HepG2 (cell line): ENCODE measurements around the gene HSPE1. TPM values are rescaled to one million over a fixed set of nuclear protein-coding genes. Genes with fewer than 3 reads are reported as not detected.

Experiments
- AHDC1 ChIP-seq: sonication (generic); formaldehyde crosslinking; IDR thresholded peaks from 2 replicates; pipeline ENCODE4 v1.5.1; 2020; ENCODE audit warnings: mild to moderate bottlenecking, missing genetic modification reagents, borderline replicate concordance
- CC2D1A ChIP-seq: sonication (generic); formaldehyde crosslinking; IDR thresholded peaks from 2 replicates; pipeline ENCODE4 v1.8.1; 2023; ENCODE audit warnings: mild to moderate bottlenecking, missing genetic modification reagents
- ESRRA ChIP-seq: sonication (generic); formaldehyde crosslinking; IDR thresholded peaks from 2 replicates; pipeline ENCODE4 v1.5.1; 2020; ENCODE audit warnings: mild to moderate bottlenecking, low read depth, missing genetic modification reagents
- HIC2 ChIP-seq: sonication (generic); formaldehyde crosslinking; IDR thresholded peaks from 2 replicates; pipeline ENCODE4 v1.9.0; 2022; ENCODE audit warnings: low read depth, missing genetic modification reagents
- KDM5A ChIP-seq: fragments of 200-600 bp; sonication (generic); IDR thresholded peaks from 2 replicates; pipeline ENCODE4 v1.7.0; 2018; ENCODE audit warnings: antibody characterized with exemption, mild to moderate bottlenecking, low read length, borderline replicate concordance
- MAX ChIP-seq: IDR thresholded peaks from 2 replicates; pipeline ENCODE4 v1.6.1; 2012; ENCODE audit warnings: inconsistent platforms
- MXI1 ChIP-seq: IDR thresholded peaks from 3 replicates; pipeline ENCODE4 v1.6.1; 2012; ENCODE audit warnings: low read depth, low read length, inconsistent platforms, borderline replicate concordance
- NBN ChIP-seq: fragments of 450-650 bp; conservative IDR thresholded peaks from 2 replicates; pipeline ENCODE4 v1.6.1; 2017
- NFIC ChIP-seq: IDR thresholded peaks from 2 replicates; pipeline ENCODE4 v1.6.1; 2012; ENCODE audit warnings: mild to moderate bottlenecking, low read length, inconsistent platforms
- NR2F1 ChIP-seq, 2 experiments: fragments of 450-650 bp in 1 of 2; formaldehyde crosslinking in 1 of 2; IDR thresholded peaks; 2 replicates each; pipeline versions ENCODE4 v1.5.0 to v1.6.1; 2016 to 2020; ENCODE audit warnings: mild to moderate bottlenecking in 1 of 2, missing compliant biosample characterization in 1 of 2, missing genetic modification reagents in 1 of 2, moderate library complexity in 1 of 2
- NR2F6 ChIP-seq, 2 experiments: IDR thresholded peaks; 2 replicates each; pipeline ENCODE4 v1.6.1; 2016; ENCODE audit warnings: antibody characterized with exemption in 1 of 2, mild to moderate bottlenecking in 1 of 2
- PITX1 ChIP-seq: sonication (generic); formaldehyde crosslinking; IDR thresholded peaks from 2 replicates; pipeline ENCODE4 v1.5.1; 2020; ENCODE audit warnings: mild to moderate bottlenecking, missing genetic modification reagents
- RAD51 ChIP-seq: fragments of 450-650 bp; IDR thresholded peaks from 2 replicates; pipeline ENCODE4 v1.6.1; 2016; ENCODE audit warnings: borderline replicate concordance
- RXRA ChIP-seq: sonication (generic); formaldehyde crosslinking; IDR thresholded peaks from 2 replicates; pipeline ENCODE4 v1.5.1; 2020; ENCODE audit warnings: missing genetic modification reagents
- ZBTB33 ChIP-seq: sonication (generic); formaldehyde crosslinking; IDR thresholded peaks from 2 replicates; pipeline ENCODE4 v1.4.0; 2020; ENCODE audit warnings: missing genetic modification reagents
- ZMYM2 ChIP-seq: sonication (generic); formaldehyde crosslinking; IDR thresholded peaks from 2 replicates; pipeline ENCODE4 v1.8.0; 2022; ENCODE audit warnings: mild to moderate bottlenecking, missing genetic modification reagents
- ZNF101 ChIP-seq: sonication (generic); formaldehyde crosslinking; IDR thresholded peaks from 2 replicates; pipeline ENCODE4 v1.4.0; 2020; ENCODE audit warnings: mild to moderate bottlenecking, low read depth, missing genetic modification reagents, borderline replicate concordance
- ZNF317 ChIP-seq: sonication (generic); formaldehyde crosslinking; IDR thresholded peaks from 2 replicates; pipeline ENCODE4 v1.5.0; 2020; ENCODE audit warnings: mild to moderate bottlenecking, missing genetic modification reagents
- ZNF354B ChIP-seq: sonication (generic); formaldehyde crosslinking; IDR thresholded peaks from 2 replicates; pipeline ENCODE4 v1.8.0; 2022; ENCODE audit warnings: mild to moderate bottlenecking, missing genetic modification reagents
- ZNF781 ChIP-seq: sonication (generic); formaldehyde crosslinking; IDR thresholded peaks from 2 replicates; pipeline ENCODE4 v1.5.1; 2020; ENCODE audit warnings: borderline replicate concordance, mild to moderate bottlenecking, missing genetic modification reagents; ENCODE audit errors: not compliant biosample characterization
- ZSCAN9 ChIP-seq: IDR thresholded peaks from 2 replicates; pipeline ENCODE4 v1.6.1; 2016; ENCODE audit warnings: borderline replicate concordance
- polyA plus RNA-seq, 8 experiments: library from polyadenylated mRNA; depleted of rRNA in 3 of 8; stranded (reverse) in 7 of 8; unstranded in 1 of 8; fragments of >200 nt; fragmentation: Illumina TruSeq in 4 of 8; extraction: Trizol in 4 of 8; gene quantifications; 2 replicates each; pipeline versions ENCODE4 v1.2.1 to v1.2.3, GENCODE V29; 2011 to 2016; ENCODE audit warnings: low read depth in 4 of 8, missing spikeins in 1 of 8, mixed read lengths in 1 of 8; ENCODE audit not compliant: insufficient read depth in 1 of 8
- total RNA-seq, 5 experiments: library from RNA; depleted of rRNA; stranded (reverse); fragments of >200 nt; fragmentation: Illumina TruSeq; extraction: Trizol; gene quantifications; 2 replicates each; pipeline ENCODE4 v1.2.3, GENCODE V29; 2016; ENCODE audit warnings: low read depth in 1 of 5

The HSPE1 gene
- total and polyA plus RNA-seq, 2 of the 13 experiments (the other 11 are each of a cell fraction or from before 2014, with no cell fraction given), result 244 to 823 TPM

- TF ChIP-seq AHDC1 (CRISPR knock-in tag) (no peak), ESRRA (CRISPR knock-in tag) (peak; percentile 9; the same call in 1 of the 2 replicates), RXRA (CRISPR knock-in tag) (no peak), NBN (no peak), NR2F6 (IDR thresholded peaks at IDR 0.05) (no peak), NR2F6 (CRISPR knock-in tag; IDR thresholded peaks at IDR 0.05) (no peak), CC2D1A (CRISPR knock-in tag) (no peak), KDM5A (0 out of 2 replicates have a peak, but pooled peaks have one; percentile 31), ZBTB33 (CRISPR knock-in tag) (no peak), NFIC (peak; percentile 11; the same call in 1 of the 2 replicates), NR2F1 (CRISPR knock-in tag; IDR thresholded peaks at IDR 0.05) (0 out of 4 replicates have a peak, but pooled peaks of 1 of the 2 experiments have one; percentile 18), ZNF101 (no peak), ZNF354B (CRISPR knock-in tag) (0 out of 2 replicates have a peak, but pooled peaks have one; percentile 12), ZNF317 (CRISPR knock-in tag) (no peak), ZSCAN9 (CRISPR knock-in tag) (no peak), HIC2 (CRISPR knock-in tag) (no peak), MXI1 (peak; percentile 27; the same call in 1 of the 3 replicates), MAX (peak; percentile 69; the same call in 1 of the 2 replicates), ZMYM2 (CRISPR knock-in tag) (0 out of 2 replicates have a peak, but pooled peaks have one; percentile 12), RAD51 (no peak), ZNF781 (no peak), PITX1 (CRISPR knock-in tag) (no peak)
Measured at GRCh38 chr2:197498937-197499593, 1.1 kb upstream of the HSPE1 start (continued).
